NCI-H345 treated with DMSO at 0.1 percent for 48 hours (cell line): ENCODE measurements around the gene ZNF771.
"Not testable (repeated sequence)": the region's sequence is repeated elsewhere in the genome, so short reads cannot be mapped to it uniquely, and the experiment has no call there.

ENCODE experiments used
- DNase-seq: peaks from one replicate; lab custom pipeline; 2025; ENCODE audit not compliant: unreplicated experiment; lab: John Stamatoyannopoulos, UW

ZNF771 gene

GRCh38 chr16:30430428-30430970 lies 23.1 kb downstream of the ZNF771 start:
- no peak for DNase-seq

- DNase-seq: no peak
Measured at GRCh38 chr16:30434852-30435251, 27.4 kb downstream of the ZNF771 start.

- peak; percentile 95 for DNase-seq
Measured at GRCh38 chr16:30437511-30438046, 30.2 kb downstream of the ZNF771 start.

- DNase-seq: no peak
Measured at GRCh38 chr16:30438835-30439234, 31.4 kb downstream of the ZNF771 start.

- no peak for DNase-seq
Measured at GRCh38 chr16:30439720-30440348, 32.4 kb downstream of the ZNF771 start.

- no peak for DNase-seq
Measured at GRCh38 chr16:30443631-30444030, 36.2 kb downstream of the ZNF771 start.

- no peak for DNase-seq
Measured at GRCh38 chr16:30444231-30445148, 37.1 kb downstream of the ZNF771 start.

GRCh38 chr16:30445149-30445407 lies 37.7 kb downstream of the ZNF771 start:
- no peak for DNase-seq

GRCh38 chr16:30445408-30446202 lies 38.2 kb downstream of the ZNF771 start, which contains the start of gene SEPHS2:
Gene SEPHS2 (minus strand): TSS chr16:30445874. CDS start chr16:30445727, 147 bp downstream.
- DNase-seq: peak; percentile 94

- DNase-seq: no peak
Measured at GRCh38 chr16:30446203-30446595, 38.8 kb downstream of the ZNF771 start.

- DNase-seq: no peak
Measured at GRCh38 chr16:30447512-30448226, 40.3 kb downstream of the ZNF771 start.

GRCh38 chr16:30449116-30449435 lies 41.7 kb downstream of the ZNF771 start:
- DNase-seq: no peak

GRCh38 chr16:30452709-30453580 lies 45.5 kb downstream of the ZNF771 start:
- DNase-seq: not testable (repeated sequence)

GRCh38 chr16:30456302-30456701 lies 48.9 kb downstream of the ZNF771 start:
- no peak for DNase-seq

GRCh38 chr16:30457256-30457655 lies 49.9 kb downstream of the ZNF771 start:
- DNase-seq: no peak

- no peak for DNase-seq
Measured at GRCh38 chr16:30457743-30458560, 50.5 kb downstream of the ZNF771 start.

GRCh38 chr16:30458561-30459394 lies 51.4 kb downstream of the ZNF771 start:
- no peak for DNase-seq

GRCh38 chr16:30459456-30459855 lies 52.0 kb downstream of the ZNF771 start:
- no peak for DNase-seq
